Ovary (tissue), 3 donors: ENCODE measurements around the gene ST3GAL6.

Experiments used
- CTCF ChIP-seq, 3 donors: fragments of 450-650 bp in 2 of 3; fragments of 200-600 bp in 1 of 3; IDR thresholded peaks; one replicate each; pipeline versions ENCODE4 v1.5.1 to v1.8.0; 2016 to 2022; ENCODE audit warnings: antibody characterized with exemption in 3 of 3, mild to moderate bottlenecking in 1 of 3
- POLR2A ChIP-seq: fragments of 450-650 bp; IDR thresholded peaks from one replicate; pipeline ENCODE4 v1.6.1; 2017; ENCODE audit warnings: antibody characterized with exemption, mild to moderate bottlenecking, moderate library complexity
- donor health status: DM: no; HTN: no; CAD: no.

GRCh38 chr3:98770261-98771039 lies 7.3 kb downstream of the ST3GAL6 start:
- TF ChIP-seq CTCF (IDR thresholded peaks at IDR 0.05) (no peak), POLR2A (no peak)
